HG02970 (cell line): ENCODE results near the gene NEUROG3.
"Not testable (repeated sequence)": the region's sequence is repeated elsewhere in the genome, so short reads cannot be mapped to it uniquely, and the experiment has no call there.

Experiments used
- ATAC-seq: cut with Tn5 transposase; IDR thresholded peaks from one replicate; pipeline ENCODE4 v1.9.1; 2021; ENCODE audit warnings: mild to moderate bottlenecking, moderate library complexity, moderate number of reproducible peaks; ENCODE audit not compliant: unreplicated experiment, low FRiP score

NEUROG3 gene

DNA sequence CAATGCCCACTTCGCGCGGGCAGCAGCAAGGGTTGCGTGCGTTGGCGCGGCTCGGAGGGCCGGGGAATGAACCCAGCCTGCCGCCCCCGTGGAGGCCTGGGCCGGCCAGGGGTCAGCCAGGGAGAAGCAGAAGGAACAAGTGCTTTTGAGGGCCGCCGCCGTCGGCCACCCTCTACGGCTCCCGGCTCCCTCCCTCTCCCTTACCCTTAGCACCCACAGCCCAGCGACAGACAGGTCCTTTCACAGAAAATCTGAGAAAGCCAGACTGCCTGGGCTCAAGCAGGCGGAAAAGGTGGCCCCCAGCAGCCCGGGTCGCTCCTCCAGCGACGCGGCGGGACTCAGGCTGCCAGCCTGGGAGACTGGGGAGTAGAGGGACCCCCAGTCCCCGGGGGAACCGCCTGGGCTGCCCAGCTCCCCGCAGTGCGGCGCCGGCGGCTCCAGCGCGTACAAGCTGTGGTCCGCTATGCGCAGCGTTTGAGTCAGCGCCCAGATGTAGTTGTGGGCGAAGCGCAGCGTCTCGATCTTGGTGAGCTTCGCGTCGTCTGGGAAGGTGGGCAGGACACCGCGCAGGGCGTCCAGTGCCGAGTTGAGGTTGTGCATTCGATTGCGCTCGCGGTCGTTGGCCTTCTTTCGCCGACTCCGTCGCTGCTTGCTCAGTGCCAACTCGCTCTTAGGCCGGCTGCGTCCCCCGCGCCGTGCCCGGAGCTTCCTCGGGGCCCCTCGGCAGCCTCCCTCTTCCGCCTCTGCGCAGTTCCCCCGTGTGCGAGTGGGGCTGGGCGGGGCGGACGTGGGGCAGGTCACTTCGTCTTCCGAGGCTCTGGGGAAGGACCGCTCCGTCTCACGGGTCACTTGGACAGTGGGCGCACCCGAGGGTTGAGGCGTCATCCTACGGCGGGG lies 815 bp downstream of the NEUROG3 start:
- no peak for ATAC-seq

DNA sequence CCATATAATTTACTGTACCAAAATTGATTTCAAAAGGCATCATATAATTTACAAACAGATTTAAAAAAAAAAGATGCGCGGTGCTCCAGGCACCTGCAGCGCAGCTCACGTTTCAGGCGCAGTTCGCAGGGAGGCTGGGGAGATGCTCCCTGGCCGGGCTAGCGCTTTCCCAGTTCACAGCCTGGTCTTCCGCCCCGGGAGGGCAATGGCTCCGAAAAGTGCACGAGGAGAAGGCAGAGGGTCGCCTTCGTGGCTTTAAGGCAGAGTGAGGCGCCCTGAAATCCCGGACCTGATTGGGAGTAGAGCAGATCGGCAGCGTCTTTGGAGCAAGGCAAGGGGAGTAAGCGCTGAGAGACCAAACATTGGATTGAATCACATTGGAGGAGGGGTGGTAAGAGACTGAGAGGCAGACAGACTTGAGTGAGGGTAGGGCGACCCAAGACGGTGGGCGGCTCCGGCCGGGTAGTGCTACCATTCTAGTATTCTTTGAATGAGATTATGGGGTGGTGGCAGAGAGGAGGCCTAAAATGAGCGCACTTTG lies 1.5 kb downstream of the NEUROG3 start:
- no peak for ATAC-seq

DNA sequence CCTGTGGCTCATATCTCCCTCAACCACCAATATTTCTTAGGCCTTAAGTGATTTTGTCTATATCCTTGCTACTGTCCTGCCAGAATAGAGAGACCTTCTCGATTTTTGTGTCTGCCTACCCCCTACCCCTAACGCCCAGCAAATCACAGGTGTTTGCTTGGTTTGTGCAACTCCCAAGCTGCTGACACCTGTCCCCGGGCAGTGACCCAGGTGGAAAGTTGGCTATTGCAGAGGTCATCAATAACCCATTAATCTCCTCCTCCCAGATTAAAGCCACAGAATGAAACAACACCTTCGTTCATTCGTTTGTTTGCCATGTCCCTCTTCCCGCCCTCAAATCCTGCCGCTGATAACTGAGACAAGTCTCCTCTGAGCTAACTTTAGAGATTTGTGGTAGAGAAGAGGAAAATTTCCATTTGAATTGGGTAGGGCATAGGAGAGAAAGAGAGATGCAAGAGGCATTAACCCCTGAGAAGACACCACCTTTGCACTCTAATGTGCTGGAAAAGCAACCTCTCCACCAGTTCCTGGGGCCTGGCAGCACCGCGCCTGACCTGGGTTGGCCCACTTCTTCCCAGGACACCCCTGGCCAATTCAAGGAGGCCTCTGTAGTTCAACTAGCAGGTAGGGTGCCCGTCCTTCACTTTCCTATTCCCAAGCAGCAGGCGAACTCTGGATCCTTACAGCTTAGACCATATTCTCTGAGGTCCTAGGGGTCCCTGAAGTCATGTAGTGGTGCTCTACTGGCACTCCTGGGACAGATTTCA lies 3.0 kb downstream of the NEUROG3 start:
- ATAC-seq = no peak

DNA sequence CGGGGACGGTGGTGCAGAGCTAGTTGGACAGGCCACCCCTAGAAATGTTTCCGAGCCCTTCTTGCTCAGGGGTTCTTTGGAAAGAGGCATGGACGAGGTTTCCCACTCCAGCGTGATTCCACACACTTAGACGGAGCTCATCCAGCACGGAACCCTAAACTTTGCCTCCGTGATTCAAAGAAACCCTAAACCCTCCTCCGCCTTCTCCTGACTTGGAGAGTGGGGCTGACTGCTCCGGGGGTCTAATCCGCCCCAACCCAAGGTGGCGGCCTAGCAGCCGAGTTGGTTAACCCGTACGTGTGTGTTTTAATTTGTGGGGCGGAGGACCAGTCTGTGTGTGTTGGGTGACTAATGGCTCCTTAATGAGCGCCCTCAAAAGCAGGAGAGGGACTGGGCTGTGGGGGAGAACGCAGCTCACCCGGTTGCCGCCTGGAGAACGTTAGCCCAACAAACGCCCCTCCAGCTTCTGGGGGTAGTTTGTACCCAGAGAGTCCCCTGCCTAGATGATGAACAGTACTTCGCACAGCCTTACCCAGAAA lies 3.8 kb downstream of the NEUROG3 start:
- no peak for ATAC-seq

DNA sequence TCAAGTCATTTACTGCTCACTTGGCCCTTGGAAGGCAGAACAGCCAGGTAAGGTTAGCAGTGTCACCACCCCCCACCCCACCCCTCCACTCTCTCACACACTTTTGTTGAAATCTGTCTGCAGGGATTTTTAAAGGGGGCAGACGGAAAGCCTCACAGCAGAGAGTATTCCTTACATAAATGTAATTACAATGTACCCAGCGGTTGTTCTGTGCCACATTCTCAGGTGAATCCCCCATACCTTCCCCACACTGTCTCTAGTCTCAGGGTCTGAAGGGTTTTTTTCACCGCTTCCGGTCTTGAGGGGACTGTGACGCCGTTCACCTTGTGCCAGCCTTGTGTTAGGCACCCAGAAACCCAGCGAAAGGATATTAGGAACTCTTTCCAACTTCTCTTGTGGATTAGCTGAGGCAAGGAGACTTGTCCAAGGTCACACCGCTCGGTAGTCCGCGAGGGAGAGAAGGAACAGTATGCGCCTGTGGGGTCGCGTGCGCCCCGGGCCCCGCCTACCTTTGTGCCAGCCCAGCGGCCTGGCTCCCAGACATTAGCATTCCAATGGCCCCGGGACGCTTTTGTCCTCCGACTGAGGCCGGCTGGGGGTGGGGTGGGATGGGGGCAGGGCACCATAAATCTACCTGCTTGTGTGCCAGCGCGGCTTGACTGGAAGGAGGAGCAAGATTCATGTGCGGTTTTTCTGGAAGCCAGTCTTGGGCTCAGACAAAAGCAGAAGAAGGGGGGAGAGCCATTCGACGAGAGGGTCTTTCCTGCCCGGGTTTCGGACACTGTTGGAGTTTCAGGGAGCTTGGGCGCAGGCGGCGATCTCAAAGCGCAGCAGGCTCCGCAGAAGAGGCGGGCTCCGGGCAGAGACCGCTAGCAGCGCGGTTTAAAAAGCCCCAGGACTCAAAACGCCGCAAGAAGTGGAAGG lies 4.5 kb downstream of the NEUROG3 start:
- ATAC-seq = no peak

DNA sequence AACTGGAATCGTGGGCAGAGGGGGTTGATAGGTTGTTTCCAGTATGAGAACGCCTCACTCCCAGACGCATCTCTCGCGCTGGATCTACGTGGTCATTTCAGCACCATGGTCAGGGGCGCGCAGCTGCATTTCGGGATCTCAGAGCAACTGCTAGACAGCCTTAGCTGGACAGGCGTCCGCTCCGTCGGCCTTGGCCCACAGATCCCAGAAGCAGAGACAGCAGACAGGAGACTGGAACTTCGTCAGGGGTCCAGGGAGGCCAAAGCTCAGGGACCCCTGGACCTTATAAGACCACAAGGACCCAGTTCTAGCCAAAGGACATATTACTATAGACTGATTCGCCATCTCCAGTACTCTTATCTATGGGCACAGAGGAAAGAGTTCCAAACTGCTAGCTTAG lies 5.3 kb downstream of the NEUROG3 start:
- no peak for ATAC-seq

DNA sequence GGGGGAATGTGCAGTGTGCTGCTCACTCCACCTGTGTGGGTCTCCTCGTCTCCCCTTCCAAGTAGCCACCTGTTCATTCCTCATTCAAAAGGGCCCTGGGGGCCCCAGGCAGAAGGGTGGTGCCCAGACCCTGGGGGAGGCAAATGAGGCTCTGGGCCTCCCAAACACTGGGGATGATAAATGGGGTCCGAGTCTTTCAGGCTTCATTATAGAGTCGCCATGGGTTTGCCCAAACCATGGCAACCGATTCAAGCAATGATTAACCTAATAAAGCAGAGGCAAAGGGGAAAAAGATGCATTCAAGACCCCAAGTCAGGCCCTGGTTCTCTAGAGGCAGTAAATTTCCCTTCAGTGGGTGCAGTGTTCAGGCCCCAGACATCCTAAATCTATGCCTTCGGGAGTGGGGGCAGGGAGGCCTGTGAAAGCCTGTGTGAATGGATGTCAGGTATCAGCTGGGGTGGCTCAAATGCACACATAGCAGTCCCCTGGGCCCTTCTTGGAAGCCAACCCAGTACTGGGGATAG lies 10.4 kb downstream of the NEUROG3 start:
- ATAC-seq = no peak

DNA sequence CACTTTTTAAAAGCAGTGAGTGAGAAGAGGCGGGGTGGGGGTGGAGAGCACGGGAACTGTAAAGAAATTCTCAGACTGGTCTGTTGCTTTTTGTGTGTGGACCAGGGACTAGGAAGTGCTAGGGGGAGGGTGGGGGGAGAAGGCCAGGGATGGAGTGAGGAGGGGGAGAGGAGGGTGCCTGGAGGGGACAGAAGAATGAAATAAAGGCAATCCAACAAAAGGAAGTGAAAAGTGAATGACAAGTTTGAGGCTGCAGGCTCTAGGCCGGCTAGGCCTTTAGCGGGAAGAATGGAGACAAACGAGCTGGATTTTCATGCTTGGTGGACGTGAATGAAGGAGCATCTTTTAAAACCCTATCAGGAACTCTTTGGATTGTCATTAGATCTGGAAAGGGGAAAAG lies 13.7 kb downstream of the NEUROG3 start:
- no peak for ATAC-seq

DNA sequence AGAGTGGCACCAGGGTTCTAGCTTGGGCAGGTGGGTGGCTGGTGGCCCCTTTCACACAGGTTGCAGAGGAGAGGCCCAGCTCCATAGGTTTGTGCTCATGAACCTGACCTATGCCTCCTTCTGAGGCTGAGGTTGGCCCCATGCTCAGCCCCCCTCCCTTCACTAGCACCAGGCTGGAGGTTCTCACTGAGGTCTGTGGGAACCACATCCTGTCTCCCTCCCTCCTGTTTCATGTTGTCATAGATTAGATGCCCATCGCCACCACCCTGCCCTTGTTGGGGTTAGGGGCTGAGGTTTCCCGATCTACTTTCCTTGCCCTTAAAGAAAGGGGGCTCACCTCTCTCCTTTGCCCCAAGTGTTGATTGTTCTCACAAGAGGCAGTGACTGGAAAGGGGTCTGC lies 14.7 kb downstream of the NEUROG3 start:
- ATAC-seq = no peak

DNA sequence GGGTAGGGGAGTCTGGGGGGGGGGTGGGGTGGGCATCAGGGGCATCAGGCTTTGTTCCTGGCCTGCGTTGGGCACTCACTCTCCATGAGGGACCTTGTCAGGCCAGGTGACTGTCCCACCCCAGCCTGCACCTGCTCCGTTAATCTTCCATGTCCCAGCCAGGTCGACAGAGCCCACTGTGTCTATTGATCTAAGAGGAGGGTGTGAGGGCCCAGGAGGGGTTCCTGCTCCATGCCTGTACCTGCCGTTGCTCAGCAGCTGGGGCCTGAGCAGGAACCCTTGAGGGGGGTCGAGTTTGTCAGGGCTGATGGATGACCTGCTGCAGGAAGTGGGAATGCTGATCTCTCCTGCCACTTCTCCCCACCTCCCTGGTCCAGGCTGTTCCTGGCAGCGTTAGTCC lies 18.6 kb downstream of the NEUROG3 start:
- no peak for ATAC-seq

DNA sequence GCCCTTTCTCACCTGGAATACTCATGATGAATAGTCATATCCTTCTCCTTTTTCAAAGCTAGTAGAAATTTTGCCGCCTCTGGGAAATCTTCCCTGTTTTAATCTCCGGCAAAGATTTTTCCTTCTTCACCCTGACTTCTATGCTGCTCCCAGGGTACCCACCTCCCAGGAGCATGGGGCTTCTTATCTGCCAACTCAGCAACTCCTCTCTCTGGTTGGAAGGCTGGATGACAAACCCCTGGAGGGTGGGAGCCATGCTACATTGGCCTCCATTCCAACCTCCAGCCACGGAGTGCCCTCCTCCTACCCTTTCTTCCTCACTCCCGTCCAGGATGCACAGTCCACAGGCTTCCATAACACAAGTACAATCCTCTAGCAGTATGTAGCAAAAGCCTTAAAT lies 19.9 kb downstream of the NEUROG3 start:
- ATAC-seq = no peak

DNA sequence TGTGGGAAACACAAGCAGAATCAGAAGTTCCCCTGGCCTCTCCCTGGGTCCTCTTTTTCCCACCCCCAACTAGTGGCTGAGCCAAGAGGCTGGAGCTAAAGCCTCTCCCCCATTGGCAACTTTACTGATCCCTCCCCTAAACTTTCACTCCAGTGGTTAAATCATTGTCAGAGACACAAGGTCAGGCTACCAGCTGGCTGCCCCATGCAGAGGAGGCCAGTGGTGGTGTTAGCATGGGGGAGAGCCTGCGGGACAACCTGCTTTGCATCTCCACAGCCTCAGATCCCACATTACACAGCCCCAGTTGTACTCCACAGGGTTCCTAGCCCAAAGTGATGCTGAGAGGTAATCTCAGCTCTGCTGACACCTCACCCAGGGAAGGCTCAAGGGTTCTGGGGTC lies 21.0 kb downstream of the NEUROG3 start:
- ATAC-seq = no peak

DNA sequence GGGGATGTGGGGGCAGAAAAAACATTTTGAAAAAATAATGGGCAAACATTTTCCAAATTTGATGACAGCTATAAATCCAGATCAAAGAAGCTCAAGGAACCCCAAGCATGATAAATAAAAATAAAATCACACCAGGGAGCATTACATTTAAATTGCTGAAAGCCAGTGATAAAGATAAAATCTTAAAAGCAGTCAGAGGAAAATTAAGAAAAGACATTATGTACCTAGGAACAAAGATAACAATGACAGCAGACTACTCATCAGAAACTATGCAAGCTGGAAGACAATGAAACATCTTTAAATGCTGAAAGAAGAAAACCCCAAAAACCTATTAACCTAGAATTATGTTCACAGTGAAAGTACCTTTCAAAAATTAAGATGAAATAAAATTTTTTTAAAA lies 23.3 kb downstream of the NEUROG3 start:
- ATAC-seq = no peak

DNA sequence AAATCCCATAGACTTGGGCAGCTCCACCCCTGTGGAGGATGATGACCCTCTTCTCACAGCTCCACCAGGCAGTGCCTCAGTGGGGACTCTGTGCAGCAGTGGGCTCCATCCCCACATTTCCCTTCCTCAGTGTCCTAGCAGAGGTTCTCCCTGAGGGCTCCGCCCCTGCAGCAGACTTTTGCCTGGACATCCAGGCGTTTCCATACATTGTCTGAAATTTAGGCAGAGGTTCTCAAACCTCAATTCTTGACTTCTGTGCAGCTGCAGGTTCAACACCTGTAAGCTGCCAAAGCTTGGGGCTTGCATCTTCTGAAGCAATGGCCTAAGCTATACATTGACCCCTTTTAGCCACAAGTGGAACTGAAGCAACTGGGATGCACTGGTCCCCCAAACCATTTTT lies 31.8 kb downstream of the NEUROG3 start:
- ATAC-seq = no peak

DNA sequence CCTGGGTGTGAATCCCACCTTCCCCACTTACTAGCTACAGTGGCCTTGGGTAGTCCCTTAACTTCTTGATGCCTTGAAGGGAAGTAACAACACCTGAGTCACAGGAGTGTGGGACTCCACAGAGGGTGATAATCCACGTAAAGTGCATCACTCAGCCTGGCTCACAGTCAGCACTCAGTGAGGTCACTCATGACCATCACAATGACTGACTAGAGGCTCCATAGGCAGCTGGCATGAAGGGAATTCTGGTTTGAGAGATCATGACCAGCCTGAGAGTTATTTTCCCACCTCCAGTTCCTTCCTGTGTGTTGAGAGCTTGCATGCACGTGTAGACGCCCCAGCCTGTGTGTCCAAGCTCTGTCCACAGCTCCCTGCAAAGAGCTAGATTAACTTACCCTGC lies 34.8 kb downstream of the NEUROG3 start:
- ATAC-seq = no peak

DNA sequence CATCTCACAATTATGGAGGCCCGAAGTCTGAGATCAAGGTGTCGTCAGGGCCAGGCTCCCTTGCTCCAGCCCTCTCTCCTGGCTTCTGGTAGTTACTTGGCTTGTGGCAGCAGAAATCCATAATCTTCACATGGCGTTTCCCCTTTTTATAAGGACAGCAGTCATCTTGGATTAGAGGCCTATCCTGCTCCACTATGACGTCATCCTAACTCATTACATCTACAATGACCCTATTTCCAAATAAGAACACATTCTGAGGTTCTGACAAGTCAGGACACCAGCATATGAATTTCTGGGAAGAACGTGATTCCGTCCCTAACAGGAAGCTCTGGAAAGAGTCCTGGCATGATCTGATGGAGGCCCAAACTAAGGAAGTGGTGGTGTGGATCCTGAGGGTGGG lies 35.8 kb downstream of the NEUROG3 start:
- no peak for ATAC-seq

DNA sequence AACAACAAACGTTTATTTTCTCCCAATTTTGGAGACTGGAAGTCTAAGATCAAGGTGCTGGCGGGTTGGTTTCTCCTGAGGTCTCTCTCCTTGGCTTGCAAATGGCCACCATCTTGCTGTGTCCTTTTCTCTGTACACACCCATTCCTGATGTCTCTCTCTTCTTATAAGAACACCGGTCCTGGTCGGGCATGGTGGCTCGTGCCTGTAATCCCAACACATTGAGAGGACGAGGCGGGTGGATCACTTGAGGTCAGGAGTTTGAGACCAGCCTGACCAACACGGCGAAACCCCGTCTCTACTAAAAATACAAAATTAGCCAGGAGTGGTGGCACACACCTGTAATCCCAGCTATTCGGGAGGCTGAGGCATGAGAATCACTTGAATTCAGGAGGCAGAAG lies 36.7 kb downstream of the NEUROG3 start:
- not testable (repeated sequence) for ATAC-seq

DNA sequence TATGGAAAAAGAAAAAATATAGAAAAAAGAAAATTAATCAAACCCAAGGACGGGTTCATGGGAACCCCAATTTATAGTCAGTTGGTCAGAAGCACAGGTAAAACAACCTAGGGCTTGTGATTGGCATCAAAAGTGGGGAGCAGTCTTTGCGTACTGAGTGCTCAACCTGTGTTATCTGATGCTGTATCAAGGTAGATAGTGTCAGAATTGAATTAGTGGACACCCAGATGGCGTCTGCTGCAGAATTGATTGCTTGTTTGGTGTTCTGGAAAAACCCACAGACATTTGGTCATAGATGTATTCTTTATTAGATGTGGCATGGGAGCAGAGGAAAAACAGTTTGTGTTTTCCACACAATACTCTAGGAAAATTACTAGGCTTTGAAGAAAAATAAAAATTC lies 39.6 kb downstream of the NEUROG3 start:
- no peak for ATAC-seq

DNA sequence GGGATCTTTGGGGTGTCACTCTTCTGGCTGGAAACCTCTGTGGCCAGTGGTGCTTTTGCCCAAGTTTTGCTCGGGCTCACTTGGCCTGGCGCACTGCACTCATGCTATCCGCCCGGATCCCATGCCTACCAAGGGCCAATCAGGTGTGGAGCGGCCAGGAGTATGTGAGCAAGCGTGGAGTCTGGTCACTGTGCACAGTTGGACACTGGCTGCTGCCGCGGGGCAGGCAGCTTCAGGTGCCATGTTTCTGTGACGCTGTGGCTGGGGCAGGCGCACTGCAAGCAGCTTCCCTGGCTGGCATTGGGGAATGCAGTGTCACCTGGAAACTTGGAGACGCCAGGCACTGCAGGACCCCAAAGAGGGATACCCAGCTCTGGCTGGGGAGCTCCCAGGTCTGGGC lies 45.3 kb downstream of the NEUROG3 start:
- no peak for ATAC-seq
